HUES6 (cell line): Measurements from ENCODE around the gene EVI5L.

Source experiments
- H3K27ac ChIP-seq: 2 replicates; pipeline ENCODE4 v1.7.0; 2013; ENCODE audit warnings: low read depth, mild to moderate bottlenecking, low read length, inconsistent platforms
- H3K27me3 ChIP-seq: 2 replicates; pipeline ENCODE4 v1.6.1; 2013; ENCODE audit warnings: low read length; ENCODE audit not compliant: control insufficient read depth, insufficient read depth
- H3K36me3 ChIP-seq: 2 replicates; pipeline ENCODE4 v1.6.1; 2013; ENCODE audit warnings: low read length; ENCODE audit not compliant: control insufficient read depth, insufficient read depth
- H3K4me1 ChIP-seq: 2 replicates; pipeline ENCODE4 v1.6.1; 2013; ENCODE audit warnings: low read length; ENCODE audit not compliant: control insufficient read depth, insufficient read depth
- H3K4me3 ChIP-seq: 2 replicates; pipeline ENCODE4 v1.5.1; 2013; ENCODE audit warnings: low read depth, low read length
- H3K9ac ChIP-seq: one replicate; pipeline ENCODE4 v1.6.1; 2013; ENCODE audit warnings: mild to moderate bottlenecking, low read length
- H3K9me3 ChIP-seq: 2 replicates; pipeline ENCODE4 v1.6.1; 2013; ENCODE audit warnings: low read depth, low read length; ENCODE audit not compliant: control insufficient read depth, insufficient read depth

EVI5L gene

GRCh38 chr19:7832009-7832408 lies 2.0 kb downstream of the EVI5L start:
- H3K36me3 ChIP-seq: no peaks in the 10 kb centered on the region
- H3K9me3 ChIP-seq: no peaks in the 10 kb centered on the region
- H3K4me3 ChIP-seq: no peak overlapping the region
- H3K27me3 ChIP-seq: peaks cover 24% of the 10 kb centered on the region
- no peak overlapping the region for H3K9ac ChIP-seq
- H3K4me1 ChIP-seq: peaks cover 9% of the 10 kb centered on the region; the same call in 1 of the 2 replicates
- H3K27ac ChIP-seq: no peak overlapping the region

DNA sequence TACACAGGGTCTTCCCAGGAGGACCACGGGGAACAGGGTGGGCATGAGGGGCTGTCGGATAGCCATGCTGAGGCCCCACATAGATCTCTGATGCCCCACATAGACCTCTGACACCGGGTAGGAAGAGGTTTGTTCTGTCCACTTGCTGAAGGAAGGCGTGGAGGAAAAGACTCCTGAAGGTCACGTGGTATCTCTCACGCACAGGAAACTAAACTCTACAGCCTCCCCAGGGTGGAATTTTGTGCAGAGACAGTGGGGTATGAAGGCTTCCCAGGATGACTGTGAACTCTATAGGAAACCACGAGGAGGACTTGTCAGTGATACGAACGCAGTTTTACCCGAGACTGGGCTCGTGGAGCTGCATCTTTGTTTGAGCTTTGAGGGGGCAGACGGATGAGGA lies 2.8 kb downstream of the EVI5L start:
- H3K9me3 ChIP-seq: no peaks in the 10 kb centered on the region
- no peaks in the 10 kb centered on the region for H3K36me3 ChIP-seq
- H3K27me3 ChIP-seq: peaks cover 17% of the 10 kb centered on the region
- H3K4me1 ChIP-seq: peaks cover 9% of the 10 kb centered on the region; the same call in 1 of the 2 replicates
- no peak overlapping the region for H3K4me3 ChIP-seq
- H3K27ac ChIP-seq: no peak overlapping the region
- no peak overlapping the region for H3K9ac ChIP-seq

DNA sequence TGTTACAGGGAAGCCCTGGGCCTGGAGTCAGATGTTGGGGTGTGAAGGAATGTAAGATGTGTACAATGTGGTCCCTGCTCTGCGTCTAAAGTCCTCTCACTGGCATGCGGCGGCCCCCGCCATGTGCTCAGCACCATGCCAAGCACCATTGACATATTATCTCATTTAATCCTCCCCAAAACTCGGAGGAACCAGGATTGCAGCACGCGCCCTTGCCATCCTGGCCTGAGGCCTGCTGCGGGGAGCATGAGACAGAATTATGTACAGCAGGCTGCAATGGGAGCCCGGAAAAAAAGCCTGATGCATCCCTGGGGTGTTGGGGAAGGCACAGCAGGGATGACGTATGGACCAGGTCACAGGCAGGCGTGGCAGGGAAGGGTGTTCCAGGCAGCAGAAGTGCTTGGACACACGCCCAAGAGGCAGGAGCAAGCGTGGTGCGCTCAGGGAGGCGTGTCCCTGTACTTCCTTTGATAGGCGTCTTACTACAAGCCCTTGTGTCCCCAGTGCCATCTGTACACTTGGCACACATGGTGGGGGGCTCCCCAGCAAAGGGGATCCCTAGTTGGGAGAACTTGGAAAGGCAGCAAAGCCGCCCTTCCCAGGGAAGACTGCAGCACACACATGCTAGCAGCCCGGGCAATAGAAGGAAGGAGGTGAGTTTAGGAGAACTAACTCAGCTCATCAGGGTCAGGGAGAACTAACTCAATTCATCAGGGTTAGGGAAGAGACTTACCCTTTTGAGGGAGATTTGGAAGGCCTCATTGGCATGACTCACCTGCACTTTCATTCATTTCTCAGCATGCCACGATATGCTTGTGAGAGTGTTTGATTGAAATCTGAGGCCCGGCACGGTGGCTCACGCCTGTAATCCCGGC lies 3.4 kb downstream of the EVI5L start:
- Histone ChIP-seq H3K9ac (no peak overlapping the region), H3K27ac (no peak overlapping the region), H3K4me1 (peaks cover 9% of the 10 kb centered on the region; the same call in 1 of the 2 replicates), H3K9me3 (no peaks in the 10 kb centered on the region), H3K4me3 (no peak overlapping the region), H3K36me3 (no peaks in the 10 kb centered on the region), H3K27me3 (peaks cover 11% of the 10 kb centered on the region)

GRCh38 chr19:7839476-7839875 lies 9.5 kb downstream of the EVI5L start:
- no peak overlapping the region for H3K27ac ChIP-seq
- H3K27me3 ChIP-seq: peaks cover 3% of the 10 kb centered on the region; the same call in 1 of the 2 replicates
- H3K4me1 ChIP-seq: no peaks in the 10 kb centered on the region
- no peak overlapping the region for H3K9ac ChIP-seq
- no peaks in the 10 kb centered on the region for H3K36me3 ChIP-seq
- H3K9me3 ChIP-seq: peaks cover 14% of the 10 kb centered on the region; the same call in 1 of the 2 replicates
- no peak overlapping the region for H3K4me3 ChIP-seq

- Histone ChIP-seq H3K27ac (no peak overlapping the region), H3K9ac (no peak overlapping the region), H3K4me3 (no peak overlapping the region), H3K4me1 (no peaks in the 10 kb centered on the region), H3K27me3 (peaks cover 3% of the 10 kb centered on the region; the same call in 1 of the 2 replicates), H3K9me3 (peaks cover 14% of the 10 kb centered on the region; the same call in 1 of the 2 replicates), H3K36me3 (no peaks in the 10 kb centered on the region)
Measured at GRCh38 chr19:7840629-7841028, 10.6 kb downstream of the EVI5L start.

- H3K36me3 ChIP-seq: no peaks in the 10 kb centered on the region
- no peak overlapping the region for H3K9ac ChIP-seq
- H3K4me1 ChIP-seq: no peaks in the 10 kb centered on the region
- H3K4me3 ChIP-seq: no peak overlapping the region
- peaks cover 14% of the 10 kb centered on the region; the same call in 1 of the 2 replicates for H3K9me3 ChIP-seq
- H3K27me3 ChIP-seq: peaks cover 3% of the 10 kb centered on the region; the same call in 1 of the 2 replicates
- H3K27ac ChIP-seq: no peak overlapping the region
Measured at GRCh38 chr19:7841751-7842660, 12.0 kb downstream of the EVI5L start.

DNA sequence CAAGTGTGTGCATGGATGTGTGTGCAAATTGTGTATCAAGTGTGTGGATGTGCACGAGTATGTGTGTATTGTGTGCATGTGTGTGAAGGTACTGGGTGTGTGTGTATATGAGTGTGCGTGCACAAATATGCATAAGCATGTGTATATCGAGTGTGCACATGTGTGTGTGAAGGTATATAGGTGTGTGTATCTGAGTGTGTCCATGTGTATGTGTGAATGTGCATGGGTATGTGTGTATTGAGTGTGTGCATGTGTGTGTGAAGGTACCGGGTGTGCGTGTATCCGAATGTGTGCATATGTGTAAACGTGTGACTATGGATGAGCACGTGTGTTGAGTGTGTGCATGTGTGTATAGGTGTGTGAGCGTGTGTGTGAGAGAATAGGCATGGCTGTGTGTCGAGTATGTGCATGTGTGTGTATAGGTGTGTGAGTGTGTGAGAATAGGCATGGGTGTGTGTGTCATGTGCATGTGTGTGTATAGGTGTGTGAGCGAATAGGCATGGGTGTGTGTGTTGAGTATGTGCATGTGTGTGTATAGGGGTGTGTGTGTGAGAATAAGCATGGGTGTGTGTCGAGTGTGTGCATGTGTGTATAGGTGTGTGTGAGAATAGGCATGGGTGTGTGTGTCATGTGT lies 12.8 kb downstream of the EVI5L start:
- Histone ChIP-seq H3K27ac (no peak overlapping the region), H3K4me3 (no peak overlapping the region), H3K9ac (no peak overlapping the region), H3K27me3 (peaks cover 3% of the 10 kb centered on the region; the same call in 1 of the 2 replicates), H3K36me3 (no peaks in the 10 kb centered on the region), H3K4me1 (no peaks in the 10 kb centered on the region), H3K9me3 (peaks cover 14% of the 10 kb centered on the region; the same call in 1 of the 2 replicates)

DNA sequence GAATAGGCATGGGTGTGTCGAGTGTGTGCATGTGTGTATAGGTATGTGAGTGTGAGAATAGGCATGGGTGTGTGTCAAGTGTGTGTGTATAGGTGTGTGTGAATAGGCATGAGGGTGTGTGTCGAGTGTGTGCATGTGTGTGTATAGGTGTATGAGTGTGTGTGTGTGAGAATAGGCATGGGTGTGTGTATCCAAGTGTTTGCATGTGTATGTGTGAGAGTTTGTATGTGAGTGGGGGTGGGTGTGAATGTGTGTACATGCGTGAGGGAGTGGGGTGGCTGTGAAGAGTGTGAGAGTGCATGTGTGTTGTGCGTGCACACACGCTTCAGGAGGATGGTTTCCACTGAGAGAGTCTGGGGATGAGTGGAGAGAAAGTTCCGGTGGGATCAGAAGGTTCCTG lies 13.5 kb downstream of the EVI5L start:
- Histone ChIP-seq H3K27ac (no peak overlapping the region), H3K4me1 (no peaks in the 10 kb centered on the region), H3K9me3 (peaks cover 14% of the 10 kb centered on the region; the same call in 1 of the 2 replicates), H3K27me3 (peaks cover 3% of the 10 kb centered on the region; the same call in 1 of the 2 replicates), H3K9ac (no peak overlapping the region), H3K36me3 (no peaks in the 10 kb centered on the region), H3K4me3 (no peak overlapping the region)

DNA sequence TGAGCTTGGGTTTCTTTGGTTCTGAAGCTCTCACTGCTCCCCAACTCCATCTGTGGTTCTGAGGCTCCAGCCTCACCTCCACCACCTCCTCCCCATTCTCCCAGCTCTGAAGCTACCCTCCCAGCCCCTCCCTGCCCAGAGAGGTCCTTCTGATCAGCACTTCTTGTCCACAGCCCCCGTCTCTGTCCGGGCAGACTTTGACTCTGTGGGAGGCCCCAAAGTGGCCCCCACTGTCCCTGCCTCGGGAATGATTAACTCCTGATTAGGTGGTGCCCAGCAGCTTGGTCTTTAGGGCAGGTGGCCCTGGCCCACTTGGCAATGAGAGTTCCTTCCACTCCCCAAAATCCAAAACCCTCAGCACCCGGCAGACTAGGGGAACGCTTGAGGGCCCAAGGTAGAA lies 14.4 kb downstream of the EVI5L start:
- Histone ChIP-seq H3K27ac (no peak overlapping the region), H3K27me3 (peaks cover 6% of the 10 kb centered on the region; the same call in 1 of the 2 replicates), H3K9me3 (peaks cover 14% of the 10 kb centered on the region; the same call in 1 of the 2 replicates), H3K4me1 (no peaks in the 10 kb centered on the region), H3K9ac (no peak overlapping the region), H3K36me3 (no peaks in the 10 kb centered on the region), H3K4me3 (no peak overlapping the region)

DNA sequence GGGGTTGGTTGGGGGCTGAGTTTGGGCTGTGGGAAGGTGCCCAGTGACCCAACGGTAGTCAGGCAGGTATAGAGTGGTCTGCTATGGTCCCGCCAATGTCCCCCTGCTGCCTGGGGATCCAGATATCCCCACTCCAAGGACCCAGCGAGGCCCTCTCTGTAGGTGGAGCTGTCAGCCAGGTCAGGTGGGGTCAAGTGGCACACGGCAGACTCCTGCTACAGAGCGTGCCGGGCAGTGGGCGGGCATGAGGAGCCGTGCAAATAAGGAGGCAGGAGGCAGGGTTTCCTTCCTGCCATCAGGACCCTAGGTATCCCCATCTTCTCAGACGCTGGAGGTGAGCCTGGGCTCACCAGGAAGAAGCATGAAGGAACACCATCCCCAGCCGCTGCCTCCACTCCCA lies 14.9 kb downstream of the EVI5L start:
- Histone ChIP-seq H3K4me1 (no peaks in the 10 kb centered on the region), H3K9me3 (peaks cover 14% of the 10 kb centered on the region; the same call in 1 of the 2 replicates), H3K4me3 (no peak overlapping the region), H3K9ac (no peak overlapping the region), H3K27ac (no peak overlapping the region), H3K27me3 (0 out of 2 replicates have a peak, but pooled peaks cover 5% of the 10 kb centered on the region), H3K36me3 (no peaks in the 10 kb centered on the region)
